ENCODE results near the gene SP2.

The SP2 gene

DNA sequence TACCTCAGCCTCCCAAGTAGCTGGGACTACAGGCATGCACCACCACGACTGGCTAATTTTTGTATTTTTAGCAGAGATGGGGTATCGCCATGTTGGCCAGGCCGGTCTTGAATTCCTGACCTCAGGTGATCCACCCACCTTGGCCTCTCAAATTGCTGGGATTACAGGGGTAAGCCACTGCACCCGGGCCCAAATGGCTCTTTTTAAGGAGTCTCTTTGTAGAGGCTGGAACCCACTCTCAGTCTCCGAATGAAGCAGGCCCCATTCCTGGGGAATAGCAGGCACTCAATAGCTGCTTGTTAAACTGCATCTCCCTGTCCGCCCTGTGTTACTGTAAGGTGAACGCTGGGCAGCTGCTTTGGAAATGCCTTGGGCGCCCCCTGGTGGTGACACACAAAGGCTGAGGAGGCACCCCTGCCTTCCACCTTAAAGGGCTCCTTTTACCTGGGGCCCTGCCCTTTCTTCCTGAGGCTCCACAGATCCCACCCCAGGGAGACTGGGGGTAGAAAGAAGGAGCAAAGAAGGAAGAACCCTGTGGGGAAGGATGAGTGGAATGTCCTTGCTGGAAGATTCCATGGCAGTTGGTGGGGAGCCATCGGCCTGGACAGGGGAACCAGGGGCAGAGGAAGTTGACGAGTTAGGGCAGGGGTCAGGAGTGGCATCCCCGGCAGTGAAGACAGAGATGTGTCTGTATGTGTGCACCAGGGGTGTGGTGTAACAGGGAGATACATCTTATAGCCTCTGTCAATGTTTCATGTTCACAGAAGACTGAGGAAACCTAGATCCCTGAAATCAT, 6.1 kb upstream of the SP2 start:
- peak; percentile 90 for DNase-seq (ENCODE audit: low read depth)

DNA sequence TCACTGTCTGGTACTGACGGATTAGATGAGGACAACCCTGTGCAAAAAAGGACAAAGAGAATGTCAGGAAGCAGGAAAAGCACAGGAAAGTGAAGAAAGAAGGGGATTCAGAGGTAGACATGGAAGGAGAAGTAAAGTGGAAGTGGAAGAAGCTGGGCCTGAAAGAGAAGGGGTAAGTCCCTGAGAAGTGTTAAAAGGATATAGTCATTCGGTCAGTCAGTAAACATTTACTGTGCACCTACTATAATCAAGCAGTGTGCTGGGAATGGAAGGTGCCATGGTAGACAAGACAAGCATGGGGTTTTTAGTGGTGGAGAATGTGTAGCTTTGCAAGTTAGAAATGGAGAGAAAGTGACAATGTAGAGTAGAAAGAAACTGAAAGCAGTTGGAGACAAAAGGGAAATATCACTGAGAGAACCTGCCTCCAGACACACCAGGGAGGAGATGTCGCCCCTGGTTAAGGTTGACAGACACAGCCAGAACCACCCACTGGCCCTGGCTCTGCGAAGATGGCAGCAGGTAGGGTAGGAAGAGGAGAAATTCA, 4.4 kb upstream of the SP2 start:
- no peak for DNase-seq (ENCODE audit: low read depth)

DNA sequence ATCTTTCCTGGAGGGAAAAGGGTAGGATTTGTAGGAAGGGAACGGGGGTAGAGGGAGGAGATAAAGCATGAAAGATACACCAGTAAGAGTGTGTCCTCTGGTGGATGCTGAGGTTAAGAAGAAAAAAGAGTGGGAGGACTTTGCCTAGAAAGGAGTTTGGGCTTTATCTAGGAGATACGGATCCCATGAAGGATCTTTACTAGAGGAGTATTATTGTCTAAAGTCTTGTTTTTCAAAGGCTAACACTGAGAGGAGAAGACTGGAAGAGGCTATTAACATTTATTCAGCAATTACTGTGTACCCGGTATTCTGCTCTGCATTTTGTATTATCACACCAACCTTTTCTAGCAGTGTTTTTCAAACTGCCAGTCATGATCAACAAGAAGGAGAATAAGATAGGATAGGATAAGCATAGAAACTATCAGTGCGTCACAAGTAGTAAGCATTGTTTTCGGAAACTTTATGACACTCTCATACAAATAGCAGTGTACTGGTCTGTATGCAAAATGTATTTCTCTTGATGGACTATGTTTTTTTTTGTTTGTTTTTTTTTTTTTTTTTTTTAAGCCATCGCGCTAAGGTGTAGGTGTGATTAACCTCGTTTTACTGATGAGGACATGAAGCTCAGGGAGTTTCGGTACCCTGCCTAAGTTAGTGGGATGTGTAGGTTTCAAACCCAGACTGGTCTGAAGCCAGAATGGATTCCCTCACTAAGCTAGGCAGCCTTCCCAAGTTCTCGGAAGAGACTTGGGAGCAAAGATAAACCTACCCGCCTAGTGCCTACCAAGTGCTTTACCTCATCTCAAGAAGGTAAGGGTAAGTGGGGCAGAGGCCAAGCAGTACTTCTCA, 1.3 kb upstream of the SP2 start:
- no peak for DNase-seq (ENCODE audit: low read depth)

DNA sequence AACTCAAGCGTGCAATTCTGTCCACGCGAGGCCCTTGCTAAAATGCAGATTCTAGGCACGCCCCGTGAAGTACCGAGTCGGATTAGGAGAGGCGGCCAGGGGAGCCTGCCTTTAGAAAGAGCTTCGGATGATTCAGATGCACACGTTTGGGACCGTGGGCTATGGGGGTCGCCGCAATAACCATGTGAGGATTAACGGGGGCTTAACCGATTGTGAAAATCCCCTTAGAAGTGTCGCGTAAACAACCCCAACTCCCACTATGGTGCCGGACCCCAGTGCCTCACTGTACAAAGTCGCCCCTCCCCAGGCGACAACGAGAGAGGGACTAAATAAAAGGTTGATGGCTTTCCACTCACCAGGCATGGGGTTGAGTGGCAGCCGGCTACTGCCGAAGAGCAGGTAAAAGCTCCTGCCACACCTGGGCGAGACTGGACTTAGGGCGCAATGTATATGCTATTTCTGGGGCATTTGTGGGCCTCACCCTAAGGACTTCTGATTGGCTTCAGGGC, 635 bp upstream of the SP2 start:
- DNase-seq (ENCODE audit: low read depth), result no peak

GRCh38 chr17:47896672-47897490, 845 bp downstream of the SP2 start:
- no peak for DNase-seq (ENCODE audit: low read depth)

DNA sequence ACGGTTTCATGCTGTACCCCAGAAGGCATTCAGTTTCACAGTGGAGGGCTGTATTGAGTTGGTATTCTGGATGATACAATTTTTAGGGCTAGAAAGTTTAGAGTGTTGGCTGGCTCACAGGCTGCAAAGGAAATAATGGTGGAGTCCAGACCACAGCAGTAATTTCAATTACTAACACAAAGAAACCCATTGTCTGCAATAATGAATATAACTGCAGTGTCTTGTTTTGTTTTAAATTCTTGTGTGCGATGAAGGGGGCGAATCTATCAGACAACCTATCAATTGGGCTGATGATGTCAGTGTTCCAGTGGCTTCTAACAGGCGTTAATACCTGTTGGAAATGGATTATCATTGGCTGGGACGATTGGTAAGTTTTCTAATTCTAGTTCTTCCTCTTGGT, 1.5 kb downstream of the SP2 start:
- no peak for DNase-seq (ENCODE audit: low read depth)

DNA sequence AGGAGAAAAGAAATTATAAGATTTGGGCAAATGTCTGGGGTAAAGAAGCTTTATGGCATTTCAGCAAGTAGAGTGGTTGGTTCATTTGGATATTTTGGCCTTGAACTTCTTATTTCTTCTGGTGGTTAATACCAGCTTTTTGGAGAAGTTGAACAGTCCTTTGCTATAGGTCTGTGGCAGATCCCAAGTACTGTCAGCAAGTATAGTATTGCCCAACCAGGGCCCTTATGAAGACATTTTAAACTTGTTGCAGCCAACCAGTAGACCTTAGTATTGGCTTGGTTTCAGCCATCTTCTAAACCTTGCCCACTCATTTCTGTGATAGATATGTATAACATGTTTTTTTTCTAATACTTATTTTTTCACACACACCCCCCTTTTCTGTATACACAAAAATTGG, 2.2 kb downstream of the SP2 start:
- no peak for DNase-seq (ENCODE audit: low read depth)

GRCh38 chr17:47899643-47900042, 3.6 kb downstream of the SP2 start:
- DNase-seq (ENCODE audit: low read depth), result no peak

DNA sequence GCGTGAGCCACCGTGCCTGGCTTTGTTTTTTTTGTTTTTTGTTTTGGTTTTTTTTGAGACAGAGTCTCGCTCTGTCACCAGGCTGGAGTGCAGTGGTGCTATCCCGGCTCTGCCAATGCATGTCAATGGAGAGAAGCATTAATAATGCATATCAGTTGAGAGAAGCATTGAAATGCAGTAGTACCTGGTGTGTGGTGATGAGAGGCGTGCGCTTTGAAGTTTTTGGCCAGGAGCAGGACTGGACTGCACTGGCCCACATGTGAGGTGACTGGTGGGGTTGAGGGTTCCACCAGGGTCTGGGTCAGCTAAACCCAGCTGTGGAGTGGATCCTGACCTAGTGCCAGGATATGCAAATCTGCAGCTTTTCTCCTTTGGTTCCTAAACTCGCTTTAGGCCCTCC, 5.4 kb downstream of the SP2 start:
- DNase-seq (ENCODE audit: low read depth), result no peak

GRCh38 chr17:47902039-47902744, 6.2 kb downstream of the SP2 start:
- DNase-seq (ENCODE audit: low read depth), result no peak

GRCh38 chr17:47905221-47905733, 9.2 kb downstream of the SP2 start:
- no peak for DNase-seq (ENCODE audit: low read depth)

DNA sequence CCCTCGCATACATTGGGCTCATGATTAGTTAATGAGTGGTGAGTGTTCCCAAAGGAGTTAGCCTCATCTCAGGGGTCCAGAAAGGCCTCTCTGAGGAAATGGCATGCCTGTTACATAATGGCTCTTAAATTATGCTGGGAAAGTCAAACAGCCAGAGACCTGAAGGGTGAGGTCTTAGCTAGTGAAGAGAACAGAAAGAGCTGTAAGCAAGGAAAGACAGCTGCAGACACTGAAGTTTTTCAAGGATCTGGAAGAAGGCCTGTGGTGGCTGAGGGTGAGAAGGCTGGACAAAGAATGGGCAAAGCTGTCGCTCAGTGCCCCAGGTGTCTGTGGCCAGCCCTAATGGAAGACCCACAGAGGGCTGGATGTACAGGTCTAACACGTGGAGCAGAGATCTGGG, 10.4 kb downstream of the SP2 start:
- DNase-seq (ENCODE audit: low read depth), result no peak

GRCh38 chr17:47907932-47908562, 12.0 kb downstream of the SP2 start:
- no peak for DNase-seq (ENCODE audit: low read depth)

- DNase-seq (ENCODE audit: low read depth), result no peak
Measured at GRCh38 chr17:47913050-47913449, 17.0 kb downstream of the SP2 start.

GRCh38 chr17:47914306-47914948, 18.4 kb downstream of the SP2 start:
- no peak for DNase-seq (ENCODE audit: low read depth)

DNA sequence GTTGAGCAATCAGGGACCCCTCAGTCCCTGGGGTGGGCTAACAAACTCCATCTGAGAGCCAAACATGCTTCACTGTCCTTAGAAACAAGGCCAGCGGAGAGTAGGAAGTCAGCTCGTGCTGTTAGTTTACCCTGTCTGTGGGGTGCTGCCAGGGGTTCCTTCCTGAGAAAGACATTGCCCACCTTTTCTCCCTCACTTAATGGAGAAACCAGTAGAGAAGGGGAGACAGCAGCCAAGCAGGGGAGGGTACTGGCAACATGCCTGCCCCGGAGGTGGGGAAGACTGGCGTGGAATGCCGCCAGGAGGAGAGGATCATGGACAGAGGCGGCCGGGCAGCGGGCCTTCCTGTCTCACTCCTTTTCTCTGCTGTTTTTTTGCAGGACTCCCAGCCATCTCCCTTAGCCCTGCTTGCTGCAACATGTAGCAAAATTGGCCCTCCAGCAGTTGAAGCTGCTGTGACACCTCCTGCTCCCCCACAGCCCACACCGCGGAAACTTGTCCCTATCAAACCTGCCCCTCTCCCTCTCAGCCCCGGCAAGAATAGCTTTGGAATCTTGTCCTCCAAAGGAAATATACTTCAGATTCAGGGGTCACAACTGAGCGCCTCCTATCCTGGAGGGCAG, 19.9 kb downstream of the SP2 start:
- DNase-seq (ENCODE audit: low read depth), result no peak

DNA sequence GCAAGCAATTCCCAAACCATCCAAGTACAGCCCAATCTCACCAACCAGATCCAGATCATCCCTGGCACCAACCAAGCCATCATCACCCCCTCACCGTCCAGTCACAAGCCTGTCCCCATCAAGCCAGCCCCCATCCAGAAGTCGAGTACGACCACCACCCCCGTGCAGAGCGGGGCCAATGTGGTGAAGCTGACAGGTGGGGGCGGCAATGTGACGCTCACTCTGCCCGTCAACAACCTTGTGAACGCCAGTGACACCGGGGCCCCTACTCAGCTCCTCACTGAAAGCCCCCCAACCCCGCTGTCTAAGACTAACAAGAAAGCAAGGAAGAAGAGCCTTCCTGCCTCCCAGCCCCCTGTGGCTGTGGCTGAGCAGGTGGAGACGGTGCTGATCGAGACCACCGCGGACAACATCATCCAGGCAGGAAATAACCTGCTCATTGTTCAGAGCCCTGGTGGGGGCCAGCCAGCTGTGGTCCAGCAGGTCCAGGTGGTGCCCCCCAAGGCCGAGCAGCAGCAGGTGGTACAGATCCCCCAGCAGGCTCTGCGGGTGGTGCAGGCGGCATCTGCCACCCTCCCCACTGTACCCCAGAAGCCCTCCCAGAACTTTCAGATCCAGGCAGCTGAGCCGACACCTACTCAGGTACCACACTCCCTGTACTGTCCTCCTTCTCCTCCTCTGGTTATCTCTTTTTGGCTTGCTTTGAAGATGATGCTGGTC, 20.6 kb downstream of the SP2 start:
- DNase-seq (ENCODE audit: low read depth), result no peak

DNA sequence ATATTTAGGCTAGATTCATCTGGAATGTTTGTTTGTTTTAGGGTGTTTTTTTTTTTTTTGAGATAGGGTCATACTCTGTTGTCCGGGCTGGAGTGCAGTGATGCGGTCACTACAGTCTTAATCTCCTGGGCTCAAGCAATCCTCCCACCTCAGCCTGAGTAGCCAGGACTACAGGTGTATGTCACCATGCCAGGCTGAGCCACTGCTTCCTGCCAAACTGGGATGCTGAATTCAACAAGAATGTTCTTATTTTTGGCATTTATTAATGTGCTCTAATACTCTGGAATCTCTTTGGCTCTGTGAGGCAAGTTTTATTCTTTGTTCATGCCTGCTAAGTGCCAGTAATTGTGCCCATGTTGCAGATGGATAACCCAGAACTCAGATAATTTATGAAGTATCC, 21.5 kb downstream of the SP2 start:
- DNase-seq (ENCODE audit: low read depth), result no peak

DNA sequence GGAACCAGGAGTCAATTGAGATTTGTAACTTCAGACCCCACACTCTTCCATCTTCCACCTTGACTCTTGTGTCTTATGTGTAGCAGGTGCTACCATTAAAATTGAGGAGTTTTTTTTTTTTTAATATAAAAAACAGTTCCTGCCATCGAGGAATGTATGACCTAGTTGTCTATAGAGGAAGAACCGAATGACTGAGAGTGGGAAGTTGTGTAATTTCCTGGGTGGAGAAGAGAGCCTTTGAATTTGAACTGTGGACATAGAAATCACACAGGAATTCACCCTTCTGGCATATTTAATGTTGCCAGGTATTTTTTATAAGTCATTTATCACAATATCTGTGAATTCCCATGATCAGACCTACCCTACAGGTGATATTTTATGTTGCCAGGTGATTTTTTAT, 22.0 kb downstream of the SP2 start:
- no peak for DNase-seq (ENCODE audit: low read depth)

Data from stimulated activated CD8-positive, alpha-beta memory T cell treated with anti-CD3 and anti-CD28 coated beads, Interleukin-12 subunit alpha, Interleukin-12 subunit beta, amount 100 ng/mL, for 1 hour (primary cell).